ENCODE measurements around the gene CNP. TPM values are rescaled to one million over a fixed set of nuclear protein-coding genes. Genes with fewer than 3 reads are reported as not detected.
A peak's percentile ranks its signal among the peaks of the same experiment; 100 is the strongest.

The CNP gene
- total RNA-seq, 1 donor from 2014 or later, result 24.9 TPM

DNA sequence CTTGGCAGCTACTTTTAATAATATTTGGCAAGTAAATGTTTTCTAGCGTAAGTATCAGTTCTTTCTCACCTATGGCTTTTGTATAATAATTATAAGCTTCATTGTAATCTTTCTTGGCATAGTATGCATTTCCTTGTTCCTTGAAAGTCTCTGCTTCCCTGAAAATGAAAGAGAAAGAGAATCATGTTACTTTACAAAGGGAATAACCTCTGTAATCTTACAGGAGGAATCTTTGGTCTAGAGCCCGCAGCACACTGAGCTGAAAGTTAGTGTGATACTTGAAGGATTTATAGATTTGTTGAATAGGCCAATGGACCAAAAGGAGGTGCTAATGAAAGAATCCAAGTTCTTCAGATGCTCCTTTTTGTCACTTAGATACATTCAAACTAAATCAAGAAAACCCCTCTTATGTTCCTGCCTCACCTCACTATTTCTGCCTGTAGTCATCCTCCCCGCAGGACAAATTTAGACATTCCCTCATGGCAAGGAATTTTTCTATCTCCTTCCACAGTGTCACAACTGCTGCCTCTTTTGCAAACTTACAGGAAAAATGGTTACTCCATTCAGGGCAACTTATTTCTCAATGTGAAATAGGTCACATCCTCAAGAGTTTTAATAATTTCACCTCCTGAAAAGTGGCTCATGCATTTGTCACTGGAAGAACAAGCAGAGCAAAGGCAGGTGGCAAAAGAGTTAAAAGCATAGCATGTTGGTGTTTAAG, 34.0 kb downstream of the CNP start:
- no peaks in the 10 kb centered on the region for H3K9me3 ChIP-seq (replicated peaks)
- TF ChIP-seq CTCF (IDR thresholded peaks at IDR 0.05; ENCODE audit: borderline replicate concordance), result no peak
- H3K36me3 ChIP-seq, result peaks cover 75% of the 10 kb centered on the region
- no peak overlapping the region for H3K4me3 ChIP-seq
- peak overlapping the region; percentile 46 for H3K27ac ChIP-seq (replicated peaks)
- H3K4me1 ChIP-seq, result peaks cover 54% of the 10 kb centered on the region
- intact Hi-C loops (cut with micrococcal nuclease), result no loop called here
- no peak for DNase-seq
- no peaks in the 10 kb centered on the region for H3K27me3 ChIP-seq (ENCODE audit: low read depth)

GRCh38 chr17:42001729-42002128, 35.1 kb downstream of the CNP start:
- intact Hi-C loops (cut with micrococcal nuclease), result no loop called here
- Histone ChIP-seq H3K27ac (replicated peaks) (no peak overlapping the region), H3K36me3 (peaks cover 64% of the 10 kb centered on the region), H3K4me3 (no peak overlapping the region), H3K27me3 (ENCODE audit: low read depth) (no peaks in the 10 kb centered on the region), H3K9me3 (replicated peaks) (no peaks in the 10 kb centered on the region), H3K4me1 (peaks cover 65% of the 10 kb centered on the region)
- no peak for DNase-seq
- TF ChIP-seq CTCF (IDR thresholded peaks at IDR 0.05; ENCODE audit: borderline replicate concordance), result no peak

DNA sequence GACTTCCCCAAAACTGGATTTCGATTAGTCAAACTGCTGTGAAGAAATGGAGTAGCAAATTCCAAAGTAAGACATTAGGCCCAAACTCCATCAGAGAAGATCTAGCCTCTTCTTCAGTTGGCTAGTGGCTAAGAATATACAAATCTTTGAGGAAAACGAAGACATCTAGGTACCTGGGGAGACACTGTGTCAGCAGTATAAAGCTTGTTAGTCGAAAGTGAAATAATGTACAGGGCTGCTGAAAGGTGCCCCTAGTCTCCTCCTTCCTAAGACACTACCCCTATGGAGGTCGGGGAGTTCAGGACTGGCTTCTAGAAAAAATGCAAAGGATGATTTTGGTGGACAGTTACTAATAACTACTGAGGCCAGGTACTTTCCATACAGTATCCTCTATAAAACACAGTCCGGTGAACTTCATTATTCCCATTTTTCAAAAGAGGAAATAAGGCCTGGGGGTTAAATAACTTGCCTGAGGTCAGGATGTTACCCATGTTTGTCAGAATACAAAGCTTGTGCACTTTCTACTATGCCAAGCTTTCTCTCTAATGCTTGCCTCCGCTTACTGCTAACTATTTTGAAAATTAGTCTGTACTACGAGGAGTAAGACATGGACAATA, 35.7 kb downstream of the CNP start:
- intact Hi-C loops (cut with micrococcal nuclease), result no loop called here
- no peaks in the 10 kb centered on the region for H3K27me3 ChIP-seq (ENCODE audit: low read depth)
- DNase-seq, result no peak
- no peak overlapping the region for H3K27ac ChIP-seq (replicated peaks)
- H3K4me3 ChIP-seq, result no peak overlapping the region
- H3K9me3 ChIP-seq (replicated peaks), result no peaks in the 10 kb centered on the region
- H3K36me3 ChIP-seq, result peaks cover 58% of the 10 kb centered on the region
- H3K4me1 ChIP-seq, result peaks cover 71% of the 10 kb centered on the region
- TF ChIP-seq CTCF (IDR thresholded peaks at IDR 0.05; ENCODE audit: borderline replicate concordance), result no peak

DNA sequence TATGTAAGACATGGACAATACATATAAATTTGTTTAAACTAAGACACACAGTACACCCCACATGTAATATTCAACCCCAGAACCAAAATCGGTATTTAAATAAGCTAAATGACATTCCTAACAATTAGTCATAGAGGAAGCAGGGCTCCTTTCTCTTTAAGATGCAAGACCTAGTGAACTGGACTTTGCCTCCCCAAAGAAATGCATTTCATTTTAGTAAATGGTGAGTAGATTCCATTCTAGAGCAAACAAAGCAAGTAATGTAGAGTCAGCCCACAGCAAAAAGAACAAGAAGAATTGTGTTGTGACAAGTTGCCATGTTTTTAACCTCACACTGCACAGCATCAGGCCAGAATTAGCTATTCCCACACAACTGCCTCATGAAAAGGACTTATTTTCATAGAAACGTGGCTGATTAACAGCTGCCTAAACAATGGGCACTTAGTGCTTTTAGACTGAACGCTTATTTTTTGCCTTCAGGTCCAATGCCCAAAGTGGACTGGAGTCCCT, 36.3 kb downstream of the CNP start:
- H3K4me3 ChIP-seq, result no peak overlapping the region
- H3K9me3 ChIP-seq (replicated peaks), result no peaks in the 10 kb centered on the region
- peaks cover 77% of the 10 kb centered on the region for H3K4me1 ChIP-seq
- DNase-seq, result no peak
- no peak for TF ChIP-seq CTCF (IDR thresholded peaks at IDR 0.05; ENCODE audit: borderline replicate concordance)
- intact Hi-C loops (cut with micrococcal nuclease), result no loop called here
- H3K36me3 ChIP-seq, result peaks cover 52% of the 10 kb centered on the region
- H3K27ac ChIP-seq (replicated peaks), result no peak overlapping the region
- no peaks in the 10 kb centered on the region for H3K27me3 ChIP-seq (ENCODE audit: low read depth)

- Histone ChIP-seq H3K9me3 (replicated peaks) (no peaks in the 10 kb centered on the region), H3K36me3 (peaks cover 29% of the 10 kb centered on the region), H3K4me1 (peaks cover 94% of the 10 kb centered on the region), H3K4me3 (no peak overlapping the region), H3K27ac (replicated peaks) (no peak overlapping the region), H3K27me3 (ENCODE audit: low read depth) (no peaks in the 10 kb centered on the region)
- DNase-seq, result no peak
- TF ChIP-seq CTCF (IDR thresholded peaks at IDR 0.05; ENCODE audit: borderline replicate concordance), result no peak
- intact Hi-C loops (cut with micrococcal nuclease), result no loop called here
Measured at GRCh38 chr17:42005166-42005565, 38.6 kb downstream of the CNP start.
